NCI-H1930 (cell line): ENCODE results near the gene GPS1.

Experiments
- DNase-seq, 2 experiments: peaks; one replicate each; lab custom pipeline; 2025; lab: John Stamatoyannopoulos, UW

GPS1 gene

GRCh38 chr17:82079001-82079677 is 27.4 kb downstream of the GPS1 start:
- no peak for DNase-seq

DNA sequence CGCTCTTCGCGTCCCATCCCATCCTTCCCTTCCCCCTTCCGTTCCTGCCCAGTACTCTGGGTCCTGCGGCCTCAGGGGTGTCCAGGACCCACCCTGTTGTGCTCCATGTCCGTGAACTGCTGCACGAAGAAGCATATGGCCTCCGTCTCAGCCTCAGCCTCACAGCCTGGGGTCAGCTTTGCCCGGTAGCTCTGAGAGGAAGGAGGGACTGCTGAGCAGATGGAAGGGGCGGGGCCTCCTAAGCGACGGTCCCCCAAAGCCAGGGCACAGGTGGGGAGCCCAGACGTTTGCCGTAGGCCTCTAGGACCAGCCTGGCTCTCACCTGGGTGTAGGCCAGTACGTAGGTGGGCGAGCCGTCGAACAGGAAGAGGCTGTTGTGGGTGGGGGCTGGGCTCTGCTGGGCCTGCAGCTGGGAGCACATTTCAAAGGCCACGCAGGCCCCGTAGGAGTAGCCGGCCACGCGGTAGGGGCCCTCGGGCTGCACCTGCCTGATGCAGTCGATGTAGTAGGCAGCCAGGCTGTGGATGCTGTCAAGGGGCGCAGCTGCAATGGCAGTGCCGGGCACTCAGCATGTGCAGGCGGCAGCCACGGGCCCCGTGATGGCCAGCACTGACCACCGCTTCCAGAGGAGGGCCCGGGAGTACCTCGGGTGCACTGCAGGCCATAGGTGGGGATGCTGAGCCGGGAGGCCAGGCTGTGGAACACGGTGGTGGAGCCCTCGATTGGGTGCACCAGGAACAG is 28.5 kb downstream of the GPS1 start:
- DNase-seq = no peak

DNA sequence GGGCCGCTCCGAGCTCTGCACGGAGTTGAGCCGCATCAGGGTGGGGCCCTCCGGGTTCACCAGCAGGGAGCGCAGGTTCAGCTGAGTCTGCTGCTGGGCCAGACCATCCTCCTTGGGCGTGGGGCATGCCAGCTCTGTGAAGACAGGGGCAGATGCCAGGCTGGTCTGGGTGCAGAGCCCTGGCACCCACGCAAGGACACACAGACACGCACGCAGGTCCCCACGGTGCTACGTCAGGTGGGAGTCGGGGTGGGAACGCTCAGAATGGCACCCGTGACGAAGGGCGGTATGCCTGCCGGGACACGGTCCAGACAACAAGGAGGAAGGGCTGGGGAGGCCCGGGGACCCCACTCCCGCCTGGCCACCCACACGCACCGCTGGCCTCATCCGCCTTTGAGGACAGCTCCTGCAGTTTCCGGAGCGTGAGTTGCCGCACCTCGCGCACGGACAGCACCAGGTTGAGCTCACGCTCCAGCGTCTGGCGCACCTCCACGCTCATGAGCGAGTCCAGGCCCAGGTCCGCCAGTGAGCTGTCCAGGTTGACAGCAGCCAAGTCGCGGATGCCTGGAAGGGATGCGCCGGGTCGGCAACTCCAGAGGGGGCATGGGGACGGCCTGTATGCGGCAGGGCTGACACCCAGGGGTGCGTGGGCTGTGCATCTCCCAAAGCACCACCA is 29.2 kb downstream of the GPS1 start:
- no peak for DNase-seq

DNA sequence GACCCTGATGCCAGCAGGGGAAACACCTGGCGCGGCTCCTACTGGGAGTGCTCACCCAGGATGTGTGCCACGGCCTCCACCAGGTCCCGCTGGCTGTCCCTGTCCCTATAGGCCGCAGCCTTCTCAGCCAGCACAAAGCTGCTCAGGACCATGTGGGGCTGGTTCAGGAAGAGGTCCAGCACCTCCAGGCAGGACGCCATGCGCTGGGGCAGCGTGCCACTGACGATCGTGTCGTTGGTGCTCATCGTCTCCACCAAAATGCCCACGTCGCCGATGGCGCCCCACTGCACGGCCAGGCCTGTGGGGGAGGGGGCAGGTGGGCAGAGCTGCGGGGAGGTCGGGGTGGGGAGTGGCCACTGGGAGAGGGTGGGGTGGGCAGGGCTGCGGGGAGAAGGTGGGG is 29.8 kb downstream of the GPS1 start:
- DNase-seq = no peak

GRCh38 chr17:82081966-82082365 is 30.3 kb downstream of the GPS1 start:
- no peak for DNase-seq

GRCh38 chr17:82082456-82082855 is 30.8 kb downstream of the GPS1 start:
- DNase-seq = no peak

GRCh38 chr17:82083009-82083408 is 31.3 kb downstream of the GPS1 start:
- DNase-seq = no peak

DNA sequence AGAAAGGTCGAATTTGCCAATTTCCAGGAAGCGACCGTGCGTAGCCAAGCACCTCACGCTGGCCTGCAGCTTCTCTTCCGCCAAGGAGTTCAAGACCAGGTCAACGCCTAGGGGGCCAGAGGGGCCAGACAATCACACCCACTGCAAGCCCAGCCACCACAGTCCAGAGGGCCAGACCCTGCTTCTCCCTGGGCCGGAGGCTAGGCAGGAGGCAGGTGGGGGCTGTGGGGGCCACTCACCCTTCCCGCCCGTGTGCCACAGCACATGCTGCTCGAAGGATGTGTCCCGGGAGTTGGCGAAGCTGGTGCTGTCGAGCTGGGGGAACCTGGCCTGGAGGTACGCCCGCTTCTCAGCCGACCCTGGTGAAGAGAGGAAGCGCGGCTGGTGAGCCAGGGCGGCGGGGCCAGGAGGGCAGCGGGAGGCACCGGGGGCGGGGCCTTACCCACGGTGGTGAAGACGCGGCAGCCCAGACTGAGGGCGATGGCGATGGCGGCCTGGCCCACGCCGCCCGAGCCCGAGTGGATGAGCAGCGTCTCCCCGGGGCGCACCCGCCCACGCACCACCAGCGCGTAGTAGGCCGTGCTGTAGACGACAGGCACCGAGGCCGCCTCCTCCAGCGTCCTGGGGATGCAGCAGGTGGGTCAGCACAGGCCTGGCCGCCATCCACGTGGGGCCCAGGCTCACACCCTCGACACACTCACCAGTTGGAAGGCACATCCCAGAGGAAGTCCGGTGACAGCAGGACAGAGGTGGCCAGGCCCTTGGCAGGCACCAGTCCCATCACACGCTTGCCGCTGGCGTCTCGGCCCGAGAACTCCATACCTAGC is 32.0 kb downstream of the GPS1 start:
- DNase-seq = no peak

DNA sequence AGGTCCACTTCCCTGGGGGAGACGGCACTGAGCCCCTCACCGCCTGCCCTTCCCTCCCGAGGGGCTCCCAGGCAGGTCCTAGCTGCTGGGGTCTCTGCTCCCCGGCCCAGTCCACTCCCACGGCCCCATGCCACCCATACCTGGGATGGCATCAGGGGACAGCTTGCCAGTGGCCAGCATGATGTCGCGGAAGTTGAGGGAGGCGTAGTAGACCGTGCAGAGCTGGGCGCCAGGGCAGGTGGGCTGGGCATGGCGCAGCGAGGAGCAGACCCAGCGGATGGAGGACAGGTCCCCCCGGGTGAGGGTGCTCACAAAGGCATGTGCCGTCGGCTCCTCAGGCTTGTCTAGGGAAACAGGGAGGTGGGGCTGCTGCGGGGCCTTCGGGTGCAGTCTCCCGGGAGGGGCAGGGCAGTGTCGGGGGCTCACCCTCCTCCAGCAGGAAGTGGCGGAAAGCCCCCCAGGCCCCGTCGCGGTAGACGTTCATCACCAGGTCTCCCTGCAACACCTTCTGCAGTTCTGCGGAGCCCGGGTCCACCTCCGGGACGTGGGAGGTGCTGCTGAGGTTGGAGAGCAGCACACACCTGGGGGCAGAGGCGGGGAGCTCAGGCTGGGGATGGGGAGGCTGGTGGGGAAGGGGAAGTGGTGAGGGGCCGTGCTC is 32.8 kb downstream of the GPS1 start:
- no peak for DNase-seq

GRCh38 chr17:82085031-82085861 is 33.5 kb downstream of the GPS1 start:
- DNase-seq = no peak

DNA sequence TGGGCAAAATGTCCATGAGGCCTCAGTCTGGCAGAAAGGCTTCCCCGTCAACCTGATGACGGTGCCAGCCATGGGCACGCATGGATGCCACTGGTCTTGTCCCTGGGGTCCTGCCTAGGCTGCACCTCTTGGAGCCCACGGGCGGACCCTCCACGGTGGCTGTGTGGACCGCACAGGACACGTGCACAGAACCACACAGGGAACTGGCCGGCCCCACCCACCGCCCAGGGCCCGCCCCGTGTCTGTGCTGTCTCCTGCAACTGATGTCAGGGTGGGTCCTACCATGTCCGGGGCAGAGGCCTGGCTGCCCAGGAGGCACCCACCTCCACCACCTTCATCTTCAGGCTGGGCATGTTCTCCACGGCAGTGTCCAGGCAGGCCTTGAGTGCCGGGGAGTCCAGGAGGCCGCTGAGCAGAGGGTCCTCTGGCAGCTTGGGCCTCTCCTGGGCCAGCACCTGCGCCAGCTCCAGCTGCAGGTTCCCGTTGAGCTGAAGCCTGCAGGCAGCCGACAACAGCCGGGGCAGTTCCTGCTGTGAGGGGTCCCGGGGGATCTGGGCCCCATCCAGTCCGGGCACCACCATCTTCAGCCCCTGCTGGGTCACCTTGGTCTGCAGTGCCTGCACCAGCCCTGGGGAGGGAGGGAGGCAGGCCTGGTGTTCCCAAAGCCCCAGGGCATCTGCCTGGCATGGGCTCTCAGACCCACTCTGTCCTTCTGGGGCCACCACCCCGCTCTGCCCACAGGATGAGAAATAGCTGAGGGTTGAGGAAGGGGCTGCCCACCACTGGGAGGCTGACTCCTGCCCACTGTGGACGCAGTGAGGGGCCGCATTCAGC is 34.5 kb downstream of the GPS1 start:
- DNase-seq = no peak

- no peak for DNase-seq
Measured at GRCh38 chr17:82086941-82087906, 35.5 kb downstream of the GPS1 start.

DNA sequence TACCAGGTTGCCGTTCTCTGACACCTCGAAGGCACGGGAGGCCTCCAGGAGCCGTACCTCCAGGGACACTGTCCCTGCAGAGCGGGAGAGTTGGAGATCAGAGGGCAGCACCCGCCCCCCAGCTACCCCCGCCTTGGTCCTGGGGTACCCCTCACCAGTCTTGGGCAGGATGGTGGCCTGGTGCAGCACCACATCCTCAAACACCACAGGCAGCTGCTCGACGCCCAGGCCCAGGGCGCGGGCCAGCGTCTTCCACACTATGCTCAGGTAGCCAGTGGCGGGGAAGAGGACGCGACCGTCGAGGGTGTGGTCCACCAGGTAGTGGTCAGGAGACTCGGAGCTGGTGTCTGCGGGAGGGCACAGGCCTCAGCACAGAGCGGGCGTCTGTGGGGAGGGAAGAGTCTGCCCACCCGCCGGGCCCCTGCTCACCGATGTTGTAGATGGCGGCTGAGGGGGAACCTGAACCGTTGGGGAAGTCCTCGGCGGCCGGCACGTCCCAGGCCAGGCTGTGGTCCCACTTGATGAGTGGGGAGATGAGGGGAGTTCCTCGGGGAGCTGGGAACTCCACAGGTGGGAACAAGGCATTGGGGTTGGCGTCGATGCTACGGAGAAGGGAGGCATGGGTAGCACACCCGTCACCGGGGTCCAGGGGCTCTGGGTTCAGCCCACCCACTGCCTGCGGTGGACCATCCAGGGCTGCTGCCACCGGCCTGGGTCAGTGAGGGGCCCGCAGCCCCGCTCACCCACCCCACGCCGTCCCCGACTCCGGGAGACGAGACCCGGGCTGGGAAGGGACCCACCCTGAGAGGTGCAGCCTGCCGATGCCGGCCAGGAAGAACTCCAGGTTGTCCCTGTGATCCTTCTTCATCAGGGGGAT is 36.5 kb downstream of the GPS1 start:
- no peak for DNase-seq

DNA sequence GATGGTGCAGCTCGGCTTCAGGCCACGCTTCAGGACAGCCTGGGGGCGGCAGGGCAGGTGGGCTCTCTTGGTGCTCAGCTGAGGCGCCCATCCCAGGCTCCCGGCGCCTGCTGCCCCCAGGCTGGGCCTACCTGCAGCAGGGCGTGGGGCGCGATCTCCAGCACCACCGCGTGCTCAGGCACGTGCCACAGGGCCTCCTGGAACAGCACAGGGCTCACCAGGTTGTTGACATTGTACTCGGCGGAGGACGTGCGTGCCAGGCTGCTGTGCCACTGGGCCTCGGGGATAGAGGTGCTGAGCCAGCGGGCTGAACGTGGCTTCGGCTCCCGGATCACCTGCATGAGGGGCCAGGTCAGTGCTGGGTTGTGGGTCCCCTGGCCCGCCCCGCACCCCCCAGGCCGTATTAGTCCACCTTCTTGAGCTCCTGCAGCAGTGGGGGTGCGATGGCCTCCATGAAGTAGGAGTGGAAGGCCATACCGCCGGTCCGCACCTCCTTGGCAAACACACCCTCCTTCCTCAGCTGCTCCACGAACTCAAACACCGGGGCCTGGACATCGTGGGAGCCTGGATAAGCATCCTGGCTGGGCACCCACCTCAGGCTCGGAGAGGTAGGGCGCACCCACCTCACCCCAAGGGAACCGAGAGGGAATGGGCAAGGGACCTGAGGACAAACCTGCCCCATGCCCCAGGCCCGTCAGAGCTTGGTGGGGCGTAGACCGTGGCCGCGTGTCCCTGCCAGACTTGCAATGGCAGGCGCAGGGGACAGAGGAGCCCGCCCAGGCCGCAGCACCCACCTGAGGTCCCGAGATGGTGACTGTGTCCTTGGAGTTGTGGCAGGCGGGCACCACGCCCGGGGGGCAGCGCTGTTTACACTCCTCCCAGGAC is 37.4 kb downstream of the GPS1 start:
- DNase-seq = no peak

DNA sequence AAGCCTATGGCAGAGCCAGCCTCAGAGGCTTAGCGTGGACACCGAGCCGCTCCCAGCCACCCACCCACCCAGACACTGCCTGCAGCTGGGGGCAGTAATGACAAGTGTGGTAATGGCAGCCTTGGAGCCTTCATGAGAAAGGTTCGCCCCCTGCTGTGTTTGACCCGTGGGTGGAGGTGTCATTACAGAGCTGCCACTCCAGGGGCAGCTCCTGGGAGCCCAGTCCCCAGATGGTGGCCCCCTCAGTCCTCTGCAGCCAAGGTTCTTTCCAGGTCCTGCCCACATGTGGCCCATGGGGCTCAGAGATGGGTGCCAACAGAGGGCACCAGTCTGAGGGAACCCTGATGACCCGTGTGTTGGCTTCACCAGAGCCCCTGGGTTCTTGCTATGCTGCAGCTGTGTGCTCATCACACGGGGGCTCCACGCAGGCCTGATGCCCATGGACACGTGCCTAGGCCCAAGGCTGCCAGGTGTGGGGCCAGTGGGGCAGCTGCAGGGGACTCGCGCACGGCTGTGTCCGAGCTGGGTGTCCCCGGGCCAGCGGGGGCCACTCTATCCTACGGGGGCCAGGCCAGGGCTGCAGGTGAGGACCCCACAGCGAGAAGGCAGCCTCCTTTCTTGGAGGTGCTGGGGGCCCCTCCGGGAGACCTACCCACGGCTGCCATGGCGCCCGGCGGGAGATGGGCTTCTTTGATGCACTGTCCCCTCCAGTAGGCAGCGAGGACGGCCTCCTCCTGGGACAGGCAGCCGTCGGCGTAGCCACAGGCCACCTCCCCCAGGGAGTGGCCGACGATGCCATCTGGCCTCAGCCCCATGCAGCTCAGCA is 38.2 kb downstream of the GPS1 start:
- no peak for DNase-seq
